ENCODE data around the gene USF3. TPM values are rescaled to one million over a fixed set of nuclear protein-coding genes. Genes with fewer than 3 reads are reported as not detected.

The USF3 gene
- total RNA-seq, 2 donors from 2014 or later, result 15.5 to 17.6 TPM

DNA sequence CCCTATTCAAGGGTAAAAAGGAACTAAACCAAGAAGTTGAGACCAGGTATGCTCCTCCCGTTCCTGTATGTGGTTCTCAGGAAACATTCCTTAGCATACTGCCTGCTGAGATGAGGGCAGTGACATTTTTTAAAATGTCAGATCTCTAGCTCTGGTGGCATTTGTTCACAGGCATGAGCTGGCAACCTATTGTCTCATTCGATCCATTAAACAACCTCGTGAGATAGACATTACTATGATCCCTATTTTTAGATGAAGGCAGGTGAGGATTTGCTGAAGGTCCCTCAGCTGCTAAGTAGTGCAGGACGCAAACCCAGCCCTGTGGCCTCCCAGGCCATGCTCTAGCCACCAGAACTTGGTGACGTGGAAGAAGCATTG lies 89.2 kb downstream of the USF3 start:
- no peak overlapping the region for H3K27ac ChIP-seq (ENCODE audit: low read depth, low read length)
- H3K9me3 ChIP-seq (ENCODE audit: control insufficient read depth, low read length), result no peaks in the 10 kb centered on the region
- Mint-ChIP-seq H3K4me3 (no peak overlapping the region), H3K27me3 (ENCODE audit: insufficient read depth) (no peaks in the 10 kb centered on the region), H3K4me1 (peaks cover 10% of the 10 kb centered on the region), H3K9me3 (no peaks in the 10 kb centered on the region), H3K27ac (no peak overlapping the region), H3K36me3 (ENCODE audit: low read depth) (no peaks in the 10 kb centered on the region)
- peaks cover 5% of the 10 kb centered on the region for H3K4me1 ChIP-seq (ENCODE audit: control insufficient read depth, insufficient read depth, low read length)
- no peak overlapping the region for H3K4me3 ChIP-seq (ENCODE audit: low read length)
- H3K9ac ChIP-seq (ENCODE audit: extremely low read depth, low read length, poor library complexity, severe bottlenecking), result no peak overlapping the region
- H3K36me3 ChIP-seq (ENCODE audit: control insufficient read depth, insufficient read depth, low read length), result no peaks in the 10 kb centered on the region
- no peaks in the 10 kb centered on the region for H3K27me3 ChIP-seq (ENCODE audit: control insufficient read depth, insufficient read depth, low read length, poor library complexity, severe bottlenecking)
- DNase-seq, result no peak
- WGBS, 2 experiments (ENCODE audit: insufficient coverage in 1 of 2, insufficient read length in 1 of 2), result 74 to 86% methylated on average over 3 to 5 of the region's 5 CpGs
- TF ChIP-seq, protein P1, sequence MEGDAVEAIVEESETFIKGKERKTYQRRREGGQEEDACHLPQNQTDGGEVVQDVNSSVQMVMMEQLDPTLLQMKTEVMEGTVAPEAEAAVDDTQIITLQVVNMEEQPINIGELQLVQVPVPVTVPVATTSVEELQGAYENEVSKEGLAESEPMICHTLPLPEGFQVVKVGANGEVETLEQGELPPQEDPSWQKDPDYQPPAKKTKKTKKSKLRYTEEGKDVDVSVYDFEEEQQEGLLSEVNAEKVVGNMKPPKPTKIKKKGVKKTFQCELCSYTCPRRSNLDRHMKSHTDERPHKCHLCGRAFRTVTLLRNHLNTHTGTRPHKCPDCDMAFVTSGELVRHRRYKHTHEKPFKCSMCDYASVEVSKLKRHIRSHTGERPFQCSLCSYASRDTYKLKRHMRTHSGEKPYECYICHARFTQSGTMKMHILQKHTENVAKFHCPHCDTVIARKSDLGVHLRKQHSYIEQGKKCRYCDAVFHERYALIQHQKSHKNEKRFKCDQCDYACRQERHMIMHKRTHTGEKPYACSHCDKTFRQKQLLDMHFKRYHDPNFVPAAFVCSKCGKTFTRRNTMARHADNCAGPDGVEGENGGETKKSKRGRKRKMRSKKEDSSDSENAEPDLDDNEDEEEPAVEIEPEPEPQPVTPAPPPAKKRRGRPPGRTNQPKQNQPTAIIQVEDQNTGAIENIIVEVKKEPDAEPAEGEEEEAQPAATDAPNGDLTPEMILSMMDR (conservative IDR thresholded peaks at IDR 0.05), result no peak

DNA sequence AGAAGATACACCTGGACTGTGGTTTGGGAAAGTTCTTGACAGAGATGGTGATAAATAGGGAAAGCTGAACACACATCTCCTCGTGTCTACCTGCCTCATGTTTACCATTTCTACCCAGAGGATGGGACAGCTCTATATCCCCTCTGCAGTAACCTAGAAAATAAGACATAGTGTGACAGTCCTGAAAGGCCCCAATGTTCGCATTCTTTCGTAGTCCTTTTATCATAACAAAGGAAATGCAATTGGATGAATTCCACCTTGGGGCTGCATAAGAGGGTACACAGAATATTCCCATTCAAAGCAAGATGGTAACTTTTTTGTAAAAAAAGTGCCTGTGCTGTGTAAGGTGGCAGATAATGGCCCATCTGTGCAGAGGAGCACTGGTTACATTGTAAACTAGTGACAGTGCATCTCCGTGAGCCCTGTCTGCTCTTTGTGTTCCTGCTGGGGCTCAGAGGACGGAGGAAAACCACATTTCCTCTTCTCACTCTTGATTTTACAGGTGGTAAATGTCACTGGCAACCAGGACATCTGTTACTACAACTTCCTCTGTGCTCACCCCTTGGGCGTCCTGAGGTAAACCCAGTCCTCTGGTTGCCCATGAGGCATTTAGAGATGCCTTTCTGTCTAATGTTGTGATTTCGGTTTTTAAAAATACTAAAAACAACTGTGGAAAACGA lies 89.8 kb downstream of the USF3 start:
- peaks cover 10% of the 10 kb centered on the region for H3K4me1 Mint-ChIP-seq
- no peak for DNase-seq
- 59 to 73% methylated on average over 6 to 8 of the region's 8 CpGs for WGBS, 2 experiments (ENCODE audit: insufficient coverage in 1 of 2, insufficient read length in 1 of 2)
- Histone ChIP-seq H3K27ac (ENCODE audit: low read depth, low read length) (no peak overlapping the region), H3K36me3 (ENCODE audit: control insufficient read depth, insufficient read depth, low read length) (no peaks in the 10 kb centered on the region), H3K4me1 (ENCODE audit: control insufficient read depth, insufficient read depth, low read length) (peaks cover 5% of the 10 kb centered on the region), H3K4me3 (ENCODE audit: low read length) (no peak overlapping the region), H3K9me3 (ENCODE audit: control insufficient read depth, low read length) (no peaks in the 10 kb centered on the region), H3K27me3 (ENCODE audit: control insufficient read depth, insufficient read depth, low read length, poor library complexity, severe bottlenecking) (no peaks in the 10 kb centered on the region), H3K9ac (ENCODE audit: extremely low read depth, low read length, poor library complexity, severe bottlenecking) (no peak overlapping the region)
- H3K9me3 Mint-ChIP-seq, result no peaks in the 10 kb centered on the region
- TF ChIP-seq, protein P1 (conservative IDR thresholded peaks at IDR 0.05), result no peak
- no peak overlapping the region for H3K4me3 Mint-ChIP-seq
- H3K27ac Mint-ChIP-seq, result no peak overlapping the region
- no peaks in the 10 kb centered on the region for H3K27me3 Mint-ChIP-seq (ENCODE audit: insufficient read depth)
- H3K36me3 Mint-ChIP-seq (ENCODE audit: low read depth), result no peaks in the 10 kb centered on the region

DNA sequence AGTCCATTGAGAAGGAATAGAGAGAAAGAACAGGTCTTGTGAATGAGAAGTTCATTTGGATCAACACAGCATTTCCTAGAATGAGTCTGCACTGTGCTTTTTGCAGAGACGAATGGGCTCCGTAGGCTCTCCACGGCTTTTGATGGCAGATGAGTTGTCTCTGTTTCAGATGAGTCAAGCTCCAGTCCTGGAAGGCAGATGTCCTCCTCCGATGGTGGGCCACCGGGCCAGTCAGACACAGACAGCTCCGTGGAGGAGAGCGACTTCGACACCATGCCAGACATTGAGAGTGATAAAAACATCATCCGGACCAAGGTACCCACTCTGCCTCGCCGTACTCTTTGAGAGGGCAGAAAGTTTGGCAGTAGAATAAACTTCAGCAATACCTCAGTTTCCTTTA lies 93.6 kb downstream of the USF3 start:
- Histone ChIP-seq H3K27ac (ENCODE audit: low read depth, low read length) (no peak overlapping the region), H3K27me3 (ENCODE audit: control insufficient read depth, insufficient read depth, low read length, poor library complexity, severe bottlenecking) (no peaks in the 10 kb centered on the region), H3K4me3 (ENCODE audit: low read length) (no peak overlapping the region), H3K9ac (ENCODE audit: extremely low read depth, low read length, poor library complexity, severe bottlenecking) (no peak overlapping the region), H3K4me1 (ENCODE audit: control insufficient read depth, insufficient read depth, low read length) (peaks cover 5% of the 10 kb centered on the region), H3K36me3 (ENCODE audit: control insufficient read depth, insufficient read depth, low read length) (no peaks in the 10 kb centered on the region), H3K9me3 (ENCODE audit: control insufficient read depth, low read length) (no peaks in the 10 kb centered on the region)
- H3K9me3 Mint-ChIP-seq, result no peaks in the 10 kb centered on the region
- H3K4me1 Mint-ChIP-seq, result peaks cover 10% of the 10 kb centered on the region
- no peaks in the 10 kb centered on the region for H3K27me3 Mint-ChIP-seq (ENCODE audit: insufficient read depth)
- H3K36me3 Mint-ChIP-seq (ENCODE audit: low read depth), result no peaks in the 10 kb centered on the region
- DNase-seq, result no peak
- WGBS, 2 experiments (ENCODE audit: insufficient coverage in 1 of 2, insufficient read length in 1 of 2), result 91 to 96% methylated on average over 11 of the region's 11 CpGs
- TF ChIP-seq, protein P1 (conservative IDR thresholded peaks at IDR 0.05), result no peak
- H3K27ac Mint-ChIP-seq, result no peak overlapping the region
- no peak overlapping the region for H3K4me3 Mint-ChIP-seq

Measured in endodermal cell (in vitro differentiated cells).